T-cell (primary cell): Measurements from ENCODE around the gene ITGAD. TPM values are rescaled to one million over a fixed set of nuclear protein-coding genes. Genes with fewer than 3 reads are reported as not detected.

ENCODE experiments used
- ATAC-seq, 4 experiments: fragments of 200-7000 bp in 3 of 4; fragments of 150-1000 bp in 1 of 4; cut with Tn5 transposase; replicated peaks in 1 of 4; 1 replicate in 3 of 4; 2 replicates in 1 of 4; pipeline ENCODE4 v1.10.0; 2021; ENCODE audit warnings: moderate library complexity in 3 of 4, mild to moderate bottlenecking in 2 of 4, moderate number of reproducible peaks in 1 of 4
- CTCF ChIA-PET, 2 donors: fragments of 300-600 bp; sonication (Branson Sonifier 250); formaldehyde crosslinking; loops; one replicate each; lab custom pipeline; 2022; ENCODE audit warnings: antibody characterized with exemption in 2 of 2; lab: Charles Lee
- POLR2A ChIA-PET, 2 donors: fragments of 300-600 bp; sonication (Branson Sonifier 250); formaldehyde crosslinking; loops; one replicate each; lab custom pipeline; 2022; ENCODE audit warnings: antibody characterized with exemption in 2 of 2; lab: Charles Lee
- DNase-seq, 35 experiments: peaks; one replicate each; pipeline versions ENCODE4 v3.0.0 to v3.0.0-alpha.2; 2013 to 2023
- H3K27ac ChIP-seq: one replicate; pipeline ENCODE4 v1.5.1; 2013; ENCODE audit warnings: low read length
- H3K27me3 ChIP-seq, 2 experiments: replicated peaks in 1 of 2; 1 replicate in 1 of 2; 2 replicates in 1 of 2; pipeline versions ENCODE4 v1.6.1 to v1.7.0; 2013; ENCODE audit warnings: low read length in 1 of 2, mixed read lengths in 1 of 2; ENCODE audit not compliant: control insufficient read depth in 2 of 2, insufficient read depth in 2 of 2; ENCODE audit errors: extremely low read depth in 1 of 2
- H3K36me3 ChIP-seq, 2 donors: 1 replicate in 1 of 2; 2 replicates in 1 of 2; pipeline versions ENCODE4 v1.6.1 to v1.7.0; 2013; ENCODE audit warnings: low read length in 1 of 2; ENCODE audit not compliant: control insufficient read depth in 2 of 2, insufficient read depth in 1 of 2; ENCODE audit errors: extremely low read depth in 1 of 2
- H3K4me1 ChIP-seq, 2 experiments: 1 replicate in 1 of 2; 2 replicates in 1 of 2; pipeline versions ENCODE4 v1.6.1 to v1.7.0; 2013; ENCODE audit warnings: low read length in 2 of 2, mixed read lengths in 1 of 2; ENCODE audit not compliant: insufficient read depth in 2 of 2, control insufficient read depth in 1 of 2; ENCODE audit errors: extremely low read depth in 1 of 2
- H3K4me3 ChIP-seq, 2 donors: 1 replicate in 1 of 2; 2 replicates in 1 of 2; pipeline versions ENCODE4 v1.5.1 to v1.7.0; 2013; ENCODE audit warnings: mild to moderate bottlenecking in 2 of 2, low read length in 1 of 2, moderate library complexity in 1 of 2; ENCODE audit not compliant: control insufficient read depth in 1 of 2; ENCODE audit errors: extremely low read depth in 1 of 2
- H3K9me3 ChIP-seq: 2 replicates; pipeline ENCODE4 v1.7.0; 2013
- H3K27ac Mint-ChIP-seq, 2 donors: one replicate each; pipeline ENCODE4 v1.8.0; 2020 to 2021; ENCODE audit warnings: mild to moderate bottlenecking in 2 of 2, mixed read lengths in 2 of 2
- H3K27me3 Mint-ChIP-seq, 2 donors: one replicate each; pipeline ENCODE4 v1.8.0; 2021 to 2022; ENCODE audit warnings: mixed read lengths in 2 of 2
- H3K36me3 Mint-ChIP-seq: one replicate; pipeline ENCODE4 v1.8.0; 2021; ENCODE audit warnings: mixed read lengths
- H3K4me1 Mint-ChIP-seq, 3 donors: one replicate each; pipeline ENCODE4 v1.8.0; 2020 to 2022; ENCODE audit warnings: mixed read lengths in 3 of 3, mild to moderate bottlenecking in 1 of 3
- H3K4me3 Mint-ChIP-seq, 3 donors: one replicate each; pipeline ENCODE4 v1.8.0; 2020 to 2022; ENCODE audit warnings: mild to moderate bottlenecking in 3 of 3, mixed read lengths in 3 of 3, moderate library complexity in 3 of 3
- H3K9me3 Mint-ChIP-seq, 3 donors: one replicate each; pipeline ENCODE4 v1.8.0; 2020 to 2022; ENCODE audit warnings: mixed read lengths in 3 of 3
- WGBS: methylation state at CpG from one replicate; pipeline ENCODE4 v1.1.5; 2013; ENCODE audit warnings: missing lambda C conversion rate; ENCODE audit not compliant: insufficient coverage; 5-methylcytosine and 5-hydroxymethylcytosine counted together
- total RNA-seq, 35 experiments: library from RNA in 6 of 35; stranded (reverse) in 6 of 35; fragments of 120-200 nt in 1 of 35; gene quantifications; one replicate each; pipeline versions ENCODE4 v1.2.1 to v1.2.4 and lab custom pipeline; 2013 to 2026

Gene ITGAD
- total RNA-seq, 5 donors from 2014 or later (not counting 1 experiment from before 2014, with no cell fraction given): 0.22 to 0.70 (median 0.23) TPM; not detected in 2

DNA sequence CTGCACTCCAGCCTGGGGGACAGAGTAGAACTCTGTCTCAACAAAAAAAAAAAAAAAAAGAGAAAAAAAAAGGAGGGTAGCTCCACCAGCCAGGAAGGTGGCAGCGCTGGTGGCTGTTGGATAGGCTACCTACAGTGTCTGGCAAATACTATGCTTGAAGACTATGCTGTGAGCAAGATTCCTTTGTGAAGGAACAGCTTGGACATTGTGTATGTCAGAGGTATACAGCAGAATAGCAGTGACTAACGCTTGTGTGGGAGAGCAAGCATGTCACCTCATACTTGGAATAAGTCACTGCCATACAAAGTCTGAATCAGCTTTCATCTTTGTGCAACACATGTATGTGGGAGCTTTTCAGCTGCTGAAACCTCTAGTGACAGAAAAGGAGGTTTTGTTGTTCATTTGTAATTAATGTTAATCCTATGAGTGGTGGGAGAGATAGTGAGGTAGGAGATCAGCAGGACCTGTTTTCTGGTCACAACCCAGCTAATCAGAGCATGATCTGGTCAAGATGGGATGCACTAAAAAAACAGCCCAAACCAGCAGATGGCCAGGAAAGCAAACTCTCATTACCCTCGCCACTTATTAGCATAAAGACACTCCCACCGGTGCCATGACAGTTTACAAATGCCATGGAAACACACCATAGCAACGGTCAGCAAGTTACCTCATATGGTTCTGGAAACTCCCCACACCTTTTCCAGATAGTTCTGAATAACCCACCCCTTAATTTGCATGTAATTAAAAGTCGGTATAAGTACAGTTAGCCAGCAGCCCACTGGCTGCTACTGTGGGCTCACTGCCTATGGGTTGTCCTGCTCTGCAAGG is 6.8 kb upstream of the ITGAD start:
- Mint-ChIP-seq H3K27me3 (peaks cover 11 to 16% of the 10 kb centered on the region in 2 donors), H3K4me3 (no peak overlapping the region), H3K9me3 (no peaks in the 10 kb centered on the region), H3K4me1 (peaks cover 2 to 6% (median 6%) of the 10 kb centered on the region in 3 donors), H3K36me3 (no peaks in the 10 kb centered on the region), H3K27ac (no peak overlapping the region)
- Histone ChIP-seq H3K36me3 (no peaks in the 10 kb centered on the region), H3K4me3 (no peak overlapping the region), H3K9me3 (no peaks in the 10 kb centered on the region), H3K27me3 (peaks cover 0 to 22% of the 10 kb centered on the region in 2 experiments), H3K4me1 (peaks cover 0 to 6% of the 10 kb centered on the region in 2 experiments), H3K27ac (no peak overlapping the region)
- CTCF ChIA-PET: interaction anchor here (0.6 to 1.3 kb wide), 2 partner anchors 108 to 483 kb away, joined by 3 read pairs; no protein-coding TSS in a partner anchor
- ATAC-seq (peak in 2 of 4 experiments; percentile 23 to 29), DNase-seq (peak in 4 of 35 experiments; percentile 6 to 53 (median 17))
- POLR2A ChIA-PET: no interaction called here
- WGBS: 68% methylated on average over 5 of the region's 6 CpGs

DNA sequence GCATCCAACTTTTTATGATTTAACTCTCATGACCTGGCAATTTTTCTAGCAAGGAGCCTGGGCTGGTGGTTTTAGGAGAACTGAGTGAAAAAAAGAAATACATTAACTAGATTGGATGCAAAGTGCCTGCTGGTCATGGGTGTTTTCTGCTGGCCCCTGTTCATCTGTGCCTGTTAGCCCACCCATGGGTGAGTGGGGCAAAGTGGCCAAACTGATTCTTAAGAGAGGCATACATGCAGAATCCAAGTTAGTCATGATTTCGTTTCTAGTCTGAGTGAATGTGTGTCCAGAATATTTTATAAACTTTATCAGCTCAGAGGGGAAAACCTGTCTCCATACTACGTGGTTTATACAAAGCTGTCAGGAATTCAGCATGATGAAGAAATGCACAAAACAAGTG is 4.6 kb upstream of the ITGAD start:
- POLR2A ChIA-PET: no interaction called here
- ATAC-seq: no peak

DNA sequence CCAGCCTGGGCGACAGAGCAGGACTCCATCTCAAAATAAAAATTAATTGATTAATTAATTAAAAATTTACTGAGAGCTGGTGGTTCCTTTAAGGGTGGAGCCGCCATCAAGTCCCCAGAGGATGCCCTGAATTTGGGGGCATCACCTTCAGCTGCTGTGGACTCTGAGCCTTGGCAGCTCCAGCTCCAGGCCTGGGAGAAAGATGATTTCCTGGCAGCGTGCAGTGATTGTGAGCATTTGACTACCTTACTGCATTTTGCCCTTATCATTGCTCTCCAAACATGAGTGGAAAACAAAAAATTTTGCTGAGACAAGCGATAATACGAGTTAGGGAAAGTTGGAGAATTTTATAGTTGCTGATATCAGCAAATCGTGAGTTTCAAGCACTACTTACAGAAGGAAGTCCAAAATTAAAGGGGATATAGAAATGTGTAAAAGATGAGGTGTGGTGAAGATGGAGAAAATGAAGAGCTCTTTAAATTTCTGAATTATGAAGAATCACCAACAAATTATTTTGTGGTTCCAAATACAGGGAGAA is 2.6 kb upstream of the ITGAD start:
- Mint-ChIP-seq H3K36me3 (no peaks in the 10 kb centered on the region), H3K4me1 (peaks cover 0 to 6% (median 0%) of the 10 kb centered on the region in 3 donors), H3K27me3 (peaks cover 6 to 14% of the 10 kb centered on the region in 2 donors), H3K9me3 (no peaks in the 10 kb centered on the region), H3K27ac (no peak overlapping the region), H3K4me3 (no peak overlapping the region)
- H3K4me1 ChIP-seq: no peaks in the 10 kb centered on the region
- H3K9me3 ChIP-seq: no peaks in the 10 kb centered on the region
- WGBS: no CpG with 5 or more reads among the region's 6 CpGs
- POLR2A ChIA-PET: no interaction called here
- no peak overlapping the region for H3K27ac ChIP-seq
- H3K36me3 ChIP-seq: no peaks in the 10 kb centered on the region
- CTCF ChIA-PET: no interaction called here
- peaks cover 0 to 21% of the 10 kb centered on the region in 2 experiments for H3K27me3 ChIP-seq
- no peak for ATAC-seq
- no peak for DNase-seq
- H3K4me3 ChIP-seq: no peak overlapping the region

More for the DNA sequence above, 4.6 kb upstream of the ITGAD start:
- CTCF ChIA-PET: no interaction called here
- peaks cover 0 to 6% (median 0%) of the 10 kb centered on the region in 3 donors for H3K4me1 Mint-ChIP-seq
- no peaks in the 10 kb centered on the region for H3K9me3 Mint-ChIP-seq
- no peak overlapping the region for H3K4me3 ChIP-seq
- H3K36me3 Mint-ChIP-seq: no peaks in the 10 kb centered on the region
- no peak overlapping the region for H3K27ac Mint-ChIP-seq
- H3K36me3 ChIP-seq: no peaks in the 10 kb centered on the region
- DNase-seq: no peak
- no peaks in the 10 kb centered on the region for H3K9me3 ChIP-seq
- peaks cover 10 to 14% of the 10 kb centered on the region in 2 donors for H3K27me3 Mint-ChIP-seq
- H3K27ac ChIP-seq: no peak overlapping the region
- H3K27me3 ChIP-seq: peaks cover 0 to 21% of the 10 kb centered on the region in 2 experiments
- H3K4me1 ChIP-seq: no peaks in the 10 kb centered on the region
- WGBS: no CpG with 5 or more reads among the region's 2 CpGs
- H3K4me3 Mint-ChIP-seq: no peak overlapping the region

DNA sequence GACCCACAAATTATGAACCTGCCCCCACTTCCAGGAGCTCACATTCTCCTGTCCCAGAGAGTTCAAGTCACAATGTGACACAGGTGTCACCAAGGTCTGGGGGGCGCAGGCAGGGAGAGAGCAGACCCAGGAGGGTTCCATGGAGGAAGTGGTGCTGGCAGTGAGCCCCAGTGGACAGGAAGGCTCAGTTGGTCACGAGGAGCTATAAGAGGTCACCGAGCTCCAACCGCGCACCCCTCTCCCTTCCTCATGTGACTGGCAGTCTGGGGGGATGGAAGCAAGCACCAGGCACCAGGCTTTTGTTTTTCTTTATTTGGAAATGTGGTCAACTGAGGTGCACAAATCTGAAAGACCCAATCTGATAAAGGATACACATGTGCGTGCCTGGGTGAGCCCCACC is 2.5 kb downstream of the ITGAD start:
- Histone ChIP-seq H3K4me1 (peaks cover 0 to 30% of the 10 kb centered on the region in 2 experiments), H3K36me3 (no peaks in the 10 kb centered on the region), H3K27me3 (peaks cover 0 to 19% of the 10 kb centered on the region in 2 experiments), H3K4me3 (no peak overlapping the region), H3K9me3 (no peaks in the 10 kb centered on the region), H3K27ac (no peak overlapping the region)
- Mint-ChIP-seq H3K4me1 (peaks cover 7 to 13% (median 10%) of the 10 kb centered on the region in 3 donors), H3K4me3 (no peak overlapping the region), H3K9me3 (peaks cover 0 to 9% (median 4%) of the 10 kb centered on the region in 3 donors), H3K27me3 (peaks cover 2 to 5% of the 10 kb centered on the region in 2 donors), H3K36me3 (peaks cover 4% of the 10 kb centered on the region), H3K27ac (no peak overlapping the region)
- CTCF ChIA-PET: no interaction called here
- ATAC-seq: no peak
- POLR2A ChIA-PET: no interaction called here
- WGBS: 51% methylated on average over 4 of the region's 6 CpGs
- no peak for DNase-seq

DNA sequence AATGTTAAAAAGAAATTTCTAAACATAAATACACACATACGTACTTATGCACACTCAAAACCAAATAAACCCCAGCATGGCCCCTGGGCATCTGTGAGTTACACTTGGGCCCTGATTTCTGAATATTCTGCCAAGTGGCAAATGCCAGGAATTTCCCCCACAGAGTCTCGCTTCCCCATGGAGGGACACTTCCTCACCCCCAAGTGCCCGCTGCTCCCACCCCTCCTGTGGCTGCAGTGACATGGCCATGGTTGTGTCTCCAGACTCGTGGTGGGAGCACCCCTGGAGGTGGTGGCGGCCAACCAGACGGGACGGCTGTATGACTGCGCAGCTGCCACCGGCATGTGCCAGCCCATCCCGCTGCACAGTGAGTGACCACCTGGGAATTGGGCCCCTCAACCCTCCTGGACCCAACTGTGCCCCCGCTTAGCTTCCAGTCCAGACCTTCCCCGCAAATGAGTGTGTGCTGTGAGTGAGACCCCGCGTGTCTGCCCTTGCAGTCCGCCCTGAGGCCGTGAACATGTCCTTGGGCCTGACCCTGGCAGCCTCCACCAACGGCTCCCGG is 4.0 kb downstream of the ITGAD start:
- ChIA-PET POLR2A (no interaction called here), CTCF (no interaction called here)
- peaks cover 0 to 17% of the 10 kb centered on the region in 2 experiments for H3K27me3 ChIP-seq
- no peak for ATAC-seq
- H3K4me1 ChIP-seq: peaks cover 0 to 45% of the 10 kb centered on the region in 2 experiments
- H3K4me3 ChIP-seq: no peak overlapping the region
- peaks cover 0 to 9% (median 4%) of the 10 kb centered on the region in 3 donors for H3K9me3 Mint-ChIP-seq
- 93% methylated on average over 14 of the region's 18 CpGs for WGBS
- H3K27me3 Mint-ChIP-seq: peaks cover 2 to 3% of the 10 kb centered on the region in 2 donors
- peaks cover 7 to 13% (median 10%) of the 10 kb centered on the region in 3 donors for H3K4me1 Mint-ChIP-seq
- no peak overlapping the region for H3K27ac Mint-ChIP-seq
- no peak for DNase-seq
- H3K4me3 Mint-ChIP-seq: no peak overlapping the region
- peaks cover 4% of the 10 kb centered on the region for H3K36me3 Mint-ChIP-seq
- H3K27ac ChIP-seq: no peak overlapping the region
- H3K9me3 ChIP-seq: no peaks in the 10 kb centered on the region
- H3K36me3 ChIP-seq: no peaks in the 10 kb centered on the region

DNA sequence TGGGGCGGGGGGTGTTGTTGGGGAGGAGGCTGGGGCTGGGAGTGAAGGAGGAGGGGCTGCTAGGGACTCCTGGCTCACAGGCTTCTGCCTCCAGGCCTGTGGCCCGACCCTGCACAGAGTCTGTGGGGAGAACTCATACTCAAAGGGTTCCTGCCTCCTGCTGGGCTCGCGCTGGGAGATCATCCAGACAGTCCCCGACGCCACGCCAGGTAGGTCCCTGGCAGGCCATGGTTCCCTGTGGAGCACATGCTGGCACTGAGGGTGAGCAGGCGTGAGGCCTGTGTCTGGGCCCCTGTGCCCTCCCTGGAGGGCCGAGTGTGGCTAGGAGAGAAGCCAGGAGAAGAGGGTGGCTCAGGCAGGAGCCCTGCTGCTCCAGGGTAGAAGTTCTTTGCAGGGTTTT is 4.6 kb downstream of the ITGAD start:
- ChIA-PET CTCF (no interaction called here), POLR2A (no interaction called here)
- Histone ChIP-seq H3K27ac (no peak overlapping the region), H3K9me3 (no peaks in the 10 kb centered on the region), H3K4me3 (no peak overlapping the region), H3K27me3 (peaks cover 0 to 14% of the 10 kb centered on the region in 2 experiments), H3K36me3 (no peaks in the 10 kb centered on the region), H3K4me1 (peaks cover 0 to 48% of the 10 kb centered on the region in 2 experiments)
- Mint-ChIP-seq H3K4me3 (no peak overlapping the region), H3K27ac (no peak overlapping the region), H3K27me3 (peaks cover 0 to 2% of the 10 kb centered on the region in 2 donors), H3K36me3 (peaks cover 4% of the 10 kb centered on the region), H3K9me3 (peaks cover 0 to 9% (median 4%) of the 10 kb centered on the region in 3 donors), H3K4me1 (peaks cover 7 to 16% (median 13%) of the 10 kb centered on the region in 3 donors)
- ATAC-seq (no peak), DNase-seq (no peak)
- WGBS: 95% methylated on average over 8 of the region's 9 CpGs
